ENCODE measurements around the gene TACC2. TPM values are rescaled to one million over a fixed set of nuclear protein-coding genes. Genes with fewer than 3 reads are reported as not detected.

Gene TACC2
- total and polyA plus RNA-seq, 5 donors from 2014 or later, result not detected

GRCh38 chr10:122176232-122177213 is 187.6 kb downstream of the TACC2 start:
- no peak overlapping the region for H3K27ac ChIP-seq (ENCODE audit: insufficient read depth, low read length, poor library complexity, severe bottlenecking)
- DNase-seq (no peak), ATAC-seq (ENCODE audit: low read depth in 2 of 2) (no peak)
- no peaks in the 10 kb centered on the region for H3K9me3 ChIP-seq (ENCODE audit: control insufficient read depth in 2 of 2, low read length in 2 of 2)
- no peaks in the 10 kb centered on the region for H3K4me1 ChIP-seq (ENCODE audit: control insufficient read depth, insufficient read depth, low read length, poor library complexity, severe bottlenecking)
- H3K27me3 ChIP-seq (ENCODE audit: control insufficient read depth, insufficient read depth, low read length), result no peaks in the 10 kb centered on the region
- no peaks in the 10 kb centered on the region for H3K4me1 Mint-ChIP-seq
- no peak overlapping the region for H3K27ac Mint-ChIP-seq
- no peak overlapping the region for H3K4me3 Mint-ChIP-seq
- peaks cover 9% of the 10 kb centered on the region for H3K27me3 Mint-ChIP-seq
- no peaks in the 10 kb centered on the region for H3K36me3 ChIP-seq (ENCODE audit: control insufficient read depth, insufficient read depth, low read length)
- H3K4me3 ChIP-seq (ENCODE audit: low read depth, low read length), result no peak overlapping the region
- H3K9me3 Mint-ChIP-seq, result peaks cover 0 to 2% (median 0%) of the 10 kb centered on the region in 7 donors
- H3K36me3 Mint-ChIP-seq, result no peaks in the 10 kb centered on the region

GRCh38 chr10:122178655-122179054 is 189.7 kb downstream of the TACC2 start:
- peaks cover 0 to 2% (median 0%) of the 10 kb centered on the region in 7 donors for H3K9me3 Mint-ChIP-seq
- H3K4me1 Mint-ChIP-seq, result no peaks in the 10 kb centered on the region
- no peak overlapping the region for H3K4me3 ChIP-seq (ENCODE audit: low read depth, low read length)
- H3K36me3 ChIP-seq (ENCODE audit: control insufficient read depth, insufficient read depth, low read length), result no peaks in the 10 kb centered on the region
- no peak overlapping the region for H3K27ac Mint-ChIP-seq
- H3K9me3 ChIP-seq (ENCODE audit: control insufficient read depth in 2 of 2, low read length in 2 of 2), result no peaks in the 10 kb centered on the region
- H3K36me3 Mint-ChIP-seq, result no peaks in the 10 kb centered on the region
- H3K27me3 ChIP-seq (ENCODE audit: control insufficient read depth, insufficient read depth, low read length), result no peaks in the 10 kb centered on the region
- DNase-seq (no peak), ATAC-seq (ENCODE audit: low read depth in 2 of 2) (no peak)
- no peak overlapping the region for H3K27ac ChIP-seq (ENCODE audit: insufficient read depth, low read length, poor library complexity, severe bottlenecking)
- H3K4me1 ChIP-seq (ENCODE audit: control insufficient read depth, insufficient read depth, low read length, poor library complexity, severe bottlenecking), result no peaks in the 10 kb centered on the region
- H3K4me3 Mint-ChIP-seq, result no peak overlapping the region
- peaks cover 9% of the 10 kb centered on the region for H3K27me3 Mint-ChIP-seq

DNA sequence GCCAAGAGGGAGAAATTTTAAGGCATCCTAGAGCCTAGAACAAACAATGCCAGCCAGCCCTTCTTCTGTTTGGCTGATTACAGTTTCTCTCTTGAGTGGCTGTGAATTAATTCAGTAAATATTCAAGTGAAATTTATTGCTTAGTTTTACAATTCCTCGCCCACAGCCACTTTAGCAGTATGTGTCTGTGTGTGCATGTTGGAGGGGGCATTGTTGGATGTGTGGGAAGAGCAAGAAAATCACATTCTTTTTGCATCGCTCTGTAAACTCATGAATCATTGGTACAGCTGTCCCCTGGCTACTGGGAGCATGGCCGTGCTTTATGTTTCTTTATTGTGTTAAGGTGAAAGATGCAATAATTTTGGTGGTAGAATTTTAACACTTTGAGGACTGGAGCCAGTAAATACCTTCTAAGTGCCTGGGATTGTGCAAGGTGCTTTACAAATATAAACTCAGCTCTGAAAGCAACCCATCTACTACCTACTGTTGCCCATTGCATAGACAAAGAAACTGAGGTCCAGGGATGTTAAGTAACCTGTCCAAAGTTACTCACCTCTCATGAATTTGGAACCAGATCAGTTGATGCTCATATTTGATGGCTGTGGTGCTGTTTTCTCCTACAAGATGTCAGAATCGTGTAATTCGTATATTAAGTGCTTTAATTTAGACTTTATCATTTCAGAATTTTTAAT is 192.2 kb downstream of the TACC2 start:
- no peaks in the 10 kb centered on the region for H3K4me1 ChIP-seq (ENCODE audit: control insufficient read depth, insufficient read depth, low read length, poor library complexity, severe bottlenecking)
- no peaks in the 10 kb centered on the region for H3K27me3 ChIP-seq (ENCODE audit: control insufficient read depth, insufficient read depth, low read length)
- ATAC-seq (ENCODE audit: low read depth in 2 of 2) (no peak), DNase-seq (no peak)
- peaks cover 0 to 2% (median 0%) of the 10 kb centered on the region in 7 donors for H3K9me3 Mint-ChIP-seq
- H3K36me3 Mint-ChIP-seq, result no peaks in the 10 kb centered on the region
- no peak overlapping the region for H3K4me3 ChIP-seq (ENCODE audit: low read depth, low read length)
- H3K27ac Mint-ChIP-seq, result no peak overlapping the region
- H3K36me3 ChIP-seq (ENCODE audit: control insufficient read depth, insufficient read depth, low read length), result no peaks in the 10 kb centered on the region
- H3K27me3 Mint-ChIP-seq, result peaks cover 4% of the 10 kb centered on the region
- H3K9me3 ChIP-seq (ENCODE audit: control insufficient read depth in 2 of 2, low read length in 2 of 2), result no peaks in the 10 kb centered on the region
- no peaks in the 10 kb centered on the region for H3K4me1 Mint-ChIP-seq
- H3K4me3 Mint-ChIP-seq, result no peak overlapping the region
- no peak overlapping the region for H3K27ac ChIP-seq (ENCODE audit: insufficient read depth, low read length, poor library complexity, severe bottlenecking)

DNA sequence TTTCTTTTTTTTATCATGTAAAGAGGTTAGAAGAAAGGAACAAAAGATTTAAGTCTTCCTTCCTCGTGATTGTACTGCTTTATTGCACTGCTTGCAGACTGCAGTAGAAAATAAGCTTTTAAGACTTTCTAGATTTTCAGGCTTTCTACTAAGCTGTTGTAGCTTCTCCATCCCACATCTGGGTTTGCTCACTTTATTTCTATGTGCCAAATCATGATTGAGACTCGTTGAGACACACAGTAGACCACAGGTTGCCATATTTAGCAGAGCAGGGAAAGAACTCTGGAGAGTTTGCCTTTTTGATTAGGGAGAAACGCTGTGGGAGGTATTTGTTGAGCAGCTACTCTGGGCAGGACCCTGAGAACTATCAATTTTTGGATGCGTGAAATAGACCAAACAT is 192.9 kb downstream of the TACC2 start:
- Mint-ChIP-seq H3K36me3 (no peaks in the 10 kb centered on the region), H3K4me1 (no peaks in the 10 kb centered on the region), H3K27me3 (peaks cover 4% of the 10 kb centered on the region), H3K4me3 (no peak overlapping the region), H3K27ac (no peak overlapping the region), H3K9me3 (peaks cover 0 to 2% (median 0%) of the 10 kb centered on the region in 7 donors)
- Histone ChIP-seq H3K36me3 (ENCODE audit: control insufficient read depth, insufficient read depth, low read length) (no peaks in the 10 kb centered on the region), H3K27ac (ENCODE audit: insufficient read depth, low read length, poor library complexity, severe bottlenecking) (no peak overlapping the region), H3K4me1 (ENCODE audit: control insufficient read depth, insufficient read depth, low read length, poor library complexity, severe bottlenecking) (no peaks in the 10 kb centered on the region), H3K9me3 (ENCODE audit: control insufficient read depth in 2 of 2, low read length in 2 of 2) (no peaks in the 10 kb centered on the region), H3K4me3 (ENCODE audit: low read depth, low read length) (no peak overlapping the region), H3K27me3 (ENCODE audit: control insufficient read depth, insufficient read depth, low read length) (no peaks in the 10 kb centered on the region)
- ATAC-seq (ENCODE audit: low read depth in 2 of 2), result no peak
- DNase-seq, result no peak

DNA sequence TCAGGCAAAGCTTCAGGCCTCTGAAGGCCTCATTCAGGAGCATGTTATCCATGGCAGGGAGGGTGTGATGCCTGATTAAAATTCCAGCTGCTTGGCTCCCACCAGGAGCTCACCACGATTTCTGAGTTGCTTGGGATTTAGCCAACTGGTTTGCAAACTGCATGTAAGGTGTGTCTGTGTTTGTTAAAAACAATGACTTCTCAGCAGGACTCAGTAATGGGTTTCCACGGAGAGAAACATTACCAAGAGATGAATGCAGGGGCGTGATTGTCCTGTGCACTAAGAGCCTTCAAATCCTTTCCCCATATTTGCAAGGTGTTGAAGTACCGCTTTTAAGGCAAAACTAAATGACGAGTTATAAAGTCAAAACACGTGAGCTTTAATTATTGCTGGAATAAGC is 193.3 kb downstream of the TACC2 start:
- Mint-ChIP-seq H3K27ac (no peak overlapping the region), H3K9me3 (peaks cover 0 to 2% (median 0%) of the 10 kb centered on the region in 7 donors), H3K4me1 (no peaks in the 10 kb centered on the region), H3K36me3 (no peaks in the 10 kb centered on the region), H3K27me3 (peaks cover 4% of the 10 kb centered on the region), H3K4me3 (no peak overlapping the region)
- Histone ChIP-seq H3K4me3 (ENCODE audit: low read depth, low read length) (no peak overlapping the region), H3K9me3 (ENCODE audit: control insufficient read depth in 2 of 2, low read length in 2 of 2) (no peaks in the 10 kb centered on the region), H3K27me3 (ENCODE audit: control insufficient read depth, insufficient read depth, low read length) (no peaks in the 10 kb centered on the region), H3K4me1 (ENCODE audit: control insufficient read depth, insufficient read depth, low read length, poor library complexity, severe bottlenecking) (no peaks in the 10 kb centered on the region), H3K27ac (ENCODE audit: insufficient read depth, low read length, poor library complexity, severe bottlenecking) (no peak overlapping the region), H3K36me3 (ENCODE audit: control insufficient read depth, insufficient read depth, low read length) (no peaks in the 10 kb centered on the region)
- DNase-seq (no peak), ATAC-seq (ENCODE audit: low read depth in 2 of 2) (no peak)

GRCh38 chr10:122184254-122184653 is 195.3 kb downstream of the TACC2 start:
- ATAC-seq (ENCODE audit: low read depth in 2 of 2) (no peak), DNase-seq (no peak)
- H3K27me3 ChIP-seq (ENCODE audit: control insufficient read depth, insufficient read depth, low read length), result no peaks in the 10 kb centered on the region
- H3K27me3 Mint-ChIP-seq, result peaks cover 4% of the 10 kb centered on the region
- H3K36me3 ChIP-seq (ENCODE audit: control insufficient read depth, insufficient read depth, low read length), result no peaks in the 10 kb centered on the region
- H3K27ac ChIP-seq (ENCODE audit: insufficient read depth, low read length, poor library complexity, severe bottlenecking), result no peak overlapping the region
- no peak overlapping the region for H3K4me3 Mint-ChIP-seq
- H3K36me3 Mint-ChIP-seq, result no peaks in the 10 kb centered on the region
- no peak overlapping the region for H3K27ac Mint-ChIP-seq
- no peaks in the 10 kb centered on the region for H3K9me3 ChIP-seq (ENCODE audit: control insufficient read depth in 2 of 2, low read length in 2 of 2)
- H3K4me3 ChIP-seq (ENCODE audit: low read depth, low read length), result no peak overlapping the region
- H3K9me3 Mint-ChIP-seq, result peaks cover 0 to 2% (median 0%) of the 10 kb centered on the region in 7 donors
- no peaks in the 10 kb centered on the region for H3K4me1 ChIP-seq (ENCODE audit: control insufficient read depth, insufficient read depth, low read length, poor library complexity, severe bottlenecking)
- H3K4me1 Mint-ChIP-seq, result no peaks in the 10 kb centered on the region

DNA sequence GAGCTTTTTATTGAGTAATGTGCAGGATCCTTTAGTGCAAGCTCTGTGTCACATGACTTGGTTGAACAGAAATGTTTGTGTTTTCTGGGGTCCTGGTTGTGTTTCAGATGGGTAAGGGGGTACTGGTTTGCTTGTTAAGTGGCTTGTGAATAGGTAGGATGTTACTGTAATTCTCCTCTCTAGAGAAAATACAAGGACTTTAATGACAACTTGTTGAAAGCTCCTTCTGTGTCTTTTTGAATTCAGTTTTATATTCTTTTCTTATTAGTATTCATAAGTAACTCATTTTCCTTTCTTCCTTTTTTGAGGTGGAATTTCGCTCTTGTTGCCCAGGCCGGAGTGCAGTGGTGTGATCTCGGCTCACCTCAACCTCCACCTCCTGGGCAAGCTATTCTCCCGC is 196.7 kb downstream of the TACC2 start:
- H3K4me1 Mint-ChIP-seq, result no peaks in the 10 kb centered on the region
- H3K36me3 Mint-ChIP-seq, result no peaks in the 10 kb centered on the region
- ATAC-seq (ENCODE audit: low read depth in 2 of 2) (no peak), DNase-seq (no peak)
- Histone ChIP-seq H3K27me3 (ENCODE audit: control insufficient read depth, insufficient read depth, low read length) (no peaks in the 10 kb centered on the region), H3K4me3 (ENCODE audit: low read depth, low read length) (no peak overlapping the region), H3K27ac (ENCODE audit: insufficient read depth, low read length, poor library complexity, severe bottlenecking) (no peak overlapping the region), H3K4me1 (ENCODE audit: control insufficient read depth, insufficient read depth, low read length, poor library complexity, severe bottlenecking) (no peaks in the 10 kb centered on the region), H3K9me3 (ENCODE audit: control insufficient read depth in 2 of 2, low read length in 2 of 2) (no peaks in the 10 kb centered on the region), H3K36me3 (ENCODE audit: control insufficient read depth, insufficient read depth, low read length) (no peaks in the 10 kb centered on the region)
- H3K9me3 Mint-ChIP-seq, result peaks cover 0 to 3% (median 0%) of the 10 kb centered on the region in 7 donors
- no peak overlapping the region for H3K4me3 Mint-ChIP-seq
- peaks cover 9% of the 10 kb centered on the region for H3K27me3 Mint-ChIP-seq
- H3K27ac Mint-ChIP-seq, result no peak overlapping the region
